Peyer's patch (tissue), 4 donors: ENCODE data around the gene FYB1.

Experiments
- CTCF ChIP-seq, 6 experiments: fragments of 450-650 bp in 4 of 6; fragments of 200-600 bp in 2 of 6; sonication (generic) in 1 of 6; IDR thresholded peaks; one replicate each; pipeline ENCODE4 v1.5.1; 2017 to 2019; ENCODE audit warnings: antibody characterized with exemption in 6 of 6, mild to moderate bottlenecking in 3 of 6, moderate library complexity in 1 of 6
- POLR2A ChIP-seq, 2 donors: fragments of 450-650 bp; IDR thresholded peaks; one replicate each; pipeline ENCODE4 v1.5.1; 2017; ENCODE audit warnings: antibody characterized with exemption in 2 of 2, mild to moderate bottlenecking in 2 of 2, moderate library complexity in 2 of 2

GRCh38 chr5:39249069-39249468 is 29.7 kb upstream of the FYB1 start:
- TF ChIP-seq CTCF (IDR thresholded peaks at IDR 0.05), result no peak
- TF ChIP-seq POLR2A (IDR thresholded peaks at IDR 0.05), result no peak
